Natural killer cell (primary cell): ENCODE data around the gene PAX2. TPM values are rescaled to one million over a fixed set of nuclear protein-coding genes. Genes with fewer than 3 reads are reported as not detected.

Experiments
- ATAC-seq, 3 donors: fragments of 150-1000 bp in 2 of 3; fragments of 200-7000 bp in 1 of 3; cut with Tn5 transposase; 1 replicate in 1 of 3; 2 replicates in 2 of 3; pipeline ENCODE4 v1.10.0; 2021; ENCODE audit warnings: mild to moderate bottlenecking in 2 of 3, moderate library complexity in 2 of 3
- DNase-seq, 2 donors: peaks; one replicate each; pipeline versions ENCODE4 v3.0.0 to v3.0.0-alpha.2; 2013 to 2021; ENCODE audit warnings: mixed read lengths in 1 of 2
- H3K27ac ChIP-seq: one replicate; pipeline ENCODE4 v1.5.1; 2013; ENCODE audit warnings: mild to moderate bottlenecking, low read length
- H3K27me3 ChIP-seq: one replicate; pipeline ENCODE4 v1.6.1; 2013; ENCODE audit warnings: low read length; ENCODE audit not compliant: control insufficient read depth, insufficient read depth
- H3K36me3 ChIP-seq: one replicate; pipeline ENCODE4 v1.6.1; 2013; ENCODE audit warnings: low read length; ENCODE audit not compliant: control insufficient read depth, insufficient read depth
- H3K4me1 ChIP-seq: one replicate; pipeline ENCODE4 v1.6.1; 2013; ENCODE audit warnings: low read length; ENCODE audit not compliant: control insufficient read depth, insufficient read depth
- H3K4me3 ChIP-seq: one replicate; pipeline ENCODE4 v1.5.1; 2013; ENCODE audit warnings: low read length
- H3K9me3 ChIP-seq: one replicate; pipeline ENCODE4 v1.6.1; 2013; ENCODE audit warnings: low read length; ENCODE audit not compliant: control insufficient read depth, insufficient read depth
- H3K27ac Mint-ChIP-seq, 2 donors: one replicate each; pipeline ENCODE4 v1.8.0; 2022; ENCODE audit warnings: mild to moderate bottlenecking in 2 of 2, mixed read lengths in 2 of 2, moderate library complexity in 1 of 2
- H3K27me3 Mint-ChIP-seq, 2 donors: one replicate each; pipeline ENCODE4 v1.8.0; 2022; ENCODE audit warnings: low read depth in 2 of 2, mixed read lengths in 2 of 2
- H3K36me3 Mint-ChIP-seq: one replicate; pipeline ENCODE4 v1.8.0; 2022; ENCODE audit warnings: mixed read lengths
- H3K4me1 Mint-ChIP-seq, 2 donors: one replicate each; pipeline ENCODE4 v1.8.0; 2022; ENCODE audit warnings: mixed read lengths in 2 of 2
- H3K4me3 Mint-ChIP-seq: one replicate; pipeline ENCODE4 v1.8.0; 2022; ENCODE audit warnings: mild to moderate bottlenecking, moderate library complexity, mixed read lengths
- H3K9me3 Mint-ChIP-seq, 2 donors: one replicate each; pipeline ENCODE4 v1.8.0; 2022; ENCODE audit warnings: mixed read lengths in 2 of 2
- WGBS: methylation state at CpG from one replicate; pipeline ENCODE4 v1.1.7; 2013; ENCODE audit warnings: missing lambda C conversion rate; ENCODE audit not compliant: insufficient coverage; 5-methylcytosine and 5-hydroxymethylcytosine counted together
- intact Hi-C: fragments of 100-400 bp; cut with micrococcal nuclease; formaldehyde crosslinking; loops from one replicate; pipeline ENCODE4 v1.14.2; 2022
- total RNA-seq, 4 donors: library from RNA; stranded (reverse); fragments of 120-200 nt in 1 of 4; gene quantifications; one replicate each; pipeline versions ENCODE4 v1.2.3 to v1.2.4, GENCODE V29; 2013 to 2022
- TF ChIP-seq, protein P1 (sequence below): fragments of 200-600 bp; IDR thresholded peaks from one replicate; pipeline ENCODE4 v1.8.0; 2022; ENCODE audit warnings: antibody characterized with exemption

The PAX2 gene
- total RNA-seq, 3 donors from 2014 or later (not counting 1 experiment from before 2014, with no cell fraction given), result not detected

DNA sequence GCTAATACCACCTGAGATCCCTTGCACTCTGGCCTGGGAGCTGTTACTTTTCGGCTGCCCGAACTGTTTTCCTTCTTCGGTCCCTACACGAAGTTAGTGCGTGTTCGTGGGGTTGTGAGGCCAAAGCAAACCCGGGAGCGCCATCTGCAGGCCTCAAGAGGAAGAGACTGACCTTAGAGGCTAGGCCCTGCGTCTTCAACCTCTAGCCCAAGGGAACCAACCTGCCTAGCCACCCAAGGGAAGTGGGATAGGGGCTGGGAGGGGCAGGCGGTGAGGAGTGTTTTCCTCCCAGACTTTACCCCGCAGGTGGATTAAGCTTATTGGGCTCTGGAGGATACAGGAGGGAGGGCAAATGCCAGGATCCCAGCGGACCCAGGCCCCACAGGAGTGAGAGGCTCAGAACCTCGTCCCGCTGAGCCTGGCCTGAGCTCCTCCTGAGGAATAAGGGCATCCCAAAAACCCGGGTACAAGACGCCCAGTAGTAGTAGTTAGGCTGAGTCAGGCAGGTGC is 1.7 kb upstream of the PAX2 start:
- WGBS, result 2% methylated on average over 16 of the region's 16 CpGs
- intact Hi-C loops, result loop anchor here (1.0 kb wide), 2 partner anchors 72 to 181 kb away; no protein-coding TSS in a partner anchor
- DNase-seq, result peak in 1 of 2 donors; percentile 83
- H3K27me3 Mint-ChIP-seq, result peaks cover 56 to 62% of the 10 kb centered on the region in 2 donors
- TF ChIP-seq, protein P1, sequence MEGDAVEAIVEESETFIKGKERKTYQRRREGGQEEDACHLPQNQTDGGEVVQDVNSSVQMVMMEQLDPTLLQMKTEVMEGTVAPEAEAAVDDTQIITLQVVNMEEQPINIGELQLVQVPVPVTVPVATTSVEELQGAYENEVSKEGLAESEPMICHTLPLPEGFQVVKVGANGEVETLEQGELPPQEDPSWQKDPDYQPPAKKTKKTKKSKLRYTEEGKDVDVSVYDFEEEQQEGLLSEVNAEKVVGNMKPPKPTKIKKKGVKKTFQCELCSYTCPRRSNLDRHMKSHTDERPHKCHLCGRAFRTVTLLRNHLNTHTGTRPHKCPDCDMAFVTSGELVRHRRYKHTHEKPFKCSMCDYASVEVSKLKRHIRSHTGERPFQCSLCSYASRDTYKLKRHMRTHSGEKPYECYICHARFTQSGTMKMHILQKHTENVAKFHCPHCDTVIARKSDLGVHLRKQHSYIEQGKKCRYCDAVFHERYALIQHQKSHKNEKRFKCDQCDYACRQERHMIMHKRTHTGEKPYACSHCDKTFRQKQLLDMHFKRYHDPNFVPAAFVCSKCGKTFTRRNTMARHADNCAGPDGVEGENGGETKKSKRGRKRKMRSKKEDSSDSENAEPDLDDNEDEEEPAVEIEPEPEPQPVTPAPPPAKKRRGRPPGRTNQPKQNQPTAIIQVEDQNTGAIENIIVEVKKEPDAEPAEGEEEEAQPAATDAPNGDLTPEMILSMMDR, result no peak
- Histone ChIP-seq H3K9me3 (no peaks in the 10 kb centered on the region), H3K36me3 (no peaks in the 10 kb centered on the region), H3K27ac (no peak overlapping the region), H3K27me3 (peaks cover 64% of the 10 kb centered on the region), H3K4me1 (peaks cover 10% of the 10 kb centered on the region), H3K4me3 (no peak overlapping the region)
- no peak overlapping the region for H3K4me3 Mint-ChIP-seq
- no peak overlapping the region for H3K27ac Mint-ChIP-seq
- peaks cover 7% of the 10 kb centered on the region for H3K36me3 Mint-ChIP-seq
- H3K4me1 Mint-ChIP-seq, result peaks cover 12 to 25% of the 10 kb centered on the region in 2 donors
- no peaks in the 10 kb centered on the region for H3K9me3 Mint-ChIP-seq
- peak; percentile 46 to 78 (median 55) for ATAC-seq

DNA sequence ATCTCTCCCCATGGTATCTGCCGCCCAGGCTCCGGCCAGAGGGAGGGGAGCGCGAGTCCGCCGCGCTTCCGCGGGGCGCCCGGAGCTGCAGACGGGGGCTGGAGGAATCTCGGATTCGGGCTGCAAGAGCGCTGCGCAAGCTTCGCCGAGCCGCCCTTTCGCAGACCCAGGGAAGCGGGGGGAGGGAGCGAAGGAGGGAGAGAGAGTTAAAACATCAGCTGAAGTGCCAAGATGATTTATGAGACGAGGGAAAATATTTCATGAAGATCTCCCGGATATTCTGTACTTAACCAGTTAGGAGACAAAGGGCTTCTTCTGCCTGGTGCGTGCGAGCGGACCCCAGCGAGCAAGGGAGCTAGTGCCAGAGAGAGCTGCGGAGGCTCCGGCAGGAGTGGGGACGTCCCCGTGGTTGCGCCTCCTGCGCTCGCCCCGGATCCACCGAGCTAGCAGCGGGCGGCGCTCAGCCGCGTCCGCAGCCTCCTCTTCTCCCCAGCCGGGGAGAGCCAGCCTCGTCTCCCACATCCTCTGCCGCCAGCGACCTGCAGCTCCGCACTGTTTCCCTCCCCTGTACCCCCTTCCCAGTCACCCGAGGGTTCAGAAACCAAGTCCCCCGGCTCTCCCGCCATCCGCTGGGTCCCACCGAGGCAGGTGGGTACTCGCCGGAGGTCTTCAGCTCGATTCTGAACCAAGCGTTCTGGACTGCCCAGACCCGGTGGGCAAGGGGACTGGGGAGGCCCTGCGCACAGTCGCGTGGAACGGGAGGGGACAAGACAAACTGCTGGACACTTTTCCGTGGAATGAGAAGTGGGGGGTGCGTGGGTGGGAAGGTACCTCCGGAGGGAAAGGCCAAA is 1.0 kb upstream of the PAX2 start:
- H3K4me1 ChIP-seq, result peaks cover 11% of the 10 kb centered on the region
- Mint-ChIP-seq H3K27me3 (peaks cover 63 to 67% of the 10 kb centered on the region in 2 donors), H3K4me1 (peaks cover 12 to 25% of the 10 kb centered on the region in 2 donors), H3K36me3 (peaks cover 7% of the 10 kb centered on the region), H3K4me3 (no peak overlapping the region), H3K9me3 (no peaks in the 10 kb centered on the region), H3K27ac (no peak overlapping the region)
- 2% methylated on average over 65 of the region's 65 CpGs for whole genome bisulfite sequencing
- DNase-seq (peak in 1 of 2 donors; percentile 18), ATAC-seq (no peak)
- intact Hi-C loops, result no loop called here
- H3K27ac ChIP-seq, result no peak overlapping the region
- peaks cover 64% of the 10 kb centered on the region for H3K27me3 ChIP-seq
- no peaks in the 10 kb centered on the region for H3K36me3 ChIP-seq
- TF ChIP-seq, protein P1, result no peak
- H3K4me3 ChIP-seq, result no peak overlapping the region
- H3K9me3 ChIP-seq, result no peaks in the 10 kb centered on the region

DNA sequence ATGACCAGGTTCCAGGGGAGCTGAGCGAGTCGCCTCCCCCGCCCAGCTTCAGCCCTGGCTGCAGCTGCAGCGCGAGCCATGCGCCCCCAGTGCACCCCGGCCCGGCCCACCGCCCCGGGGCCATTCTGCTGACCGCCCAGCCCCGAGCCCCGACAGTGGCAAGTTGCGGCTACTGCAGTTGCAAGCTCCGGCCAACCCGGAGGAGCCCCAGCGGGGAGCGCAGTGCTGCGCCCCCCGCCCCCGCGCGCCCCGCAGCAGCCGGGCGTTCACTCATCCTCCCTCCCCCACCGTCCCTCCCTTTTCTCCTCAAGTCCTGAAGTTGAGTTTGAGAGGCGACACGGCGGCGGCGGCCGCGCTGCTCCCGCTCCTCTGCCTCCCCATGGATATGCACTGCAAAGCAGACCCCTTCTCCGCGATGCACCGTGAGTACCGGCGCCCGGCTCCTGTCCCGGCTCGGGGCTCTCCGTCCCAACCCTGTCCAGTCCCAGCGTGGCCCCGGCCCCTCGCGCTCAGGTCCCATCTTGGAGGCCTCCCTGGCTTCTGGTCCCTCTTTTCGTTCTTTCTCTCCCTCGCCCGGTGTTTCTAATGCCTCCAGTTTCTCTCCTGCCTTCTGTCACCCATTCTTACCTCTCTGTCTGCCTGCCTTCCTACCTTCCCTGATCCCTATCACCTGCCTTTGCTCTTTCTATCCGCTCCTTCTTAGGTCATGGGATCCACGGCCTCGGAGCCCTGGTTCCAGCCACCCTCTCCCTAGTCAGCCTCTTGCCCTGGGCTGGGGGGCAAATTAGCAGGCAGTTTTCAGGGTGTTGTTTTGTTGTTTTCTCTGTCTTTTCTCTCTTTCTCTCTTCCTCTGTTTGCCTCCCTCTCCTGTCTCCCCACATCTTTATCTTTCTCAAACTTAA is 751 bp downstream of the PAX2 start:
- peak overlapping the region; percentile 37 for H3K4me3 Mint-ChIP-seq
- Histone ChIP-seq H3K4me3 (no peak overlapping the region), H3K27me3 (peaks cover 59% of the 10 kb centered on the region), H3K36me3 (no peaks in the 10 kb centered on the region), H3K4me1 (peaks cover 11% of the 10 kb centered on the region), H3K27ac (no peak overlapping the region), H3K9me3 (no peaks in the 10 kb centered on the region)
- no peak for ATAC-seq
- TF ChIP-seq, protein P1, result no peak
- intact Hi-C loops, result no loop called here
- no peak for DNase-seq
- H3K4me1 Mint-ChIP-seq, result peaks cover 12 to 25% of the 10 kb centered on the region in 2 donors
- 3% methylated on average over 53 of the region's 54 CpGs for WGBS
- H3K27me3 Mint-ChIP-seq, result peaks cover 58 to 63% of the 10 kb centered on the region in 2 donors
- H3K27ac Mint-ChIP-seq, result no peak overlapping the region
- no peaks in the 10 kb centered on the region for H3K9me3 Mint-ChIP-seq
- peaks cover 7% of the 10 kb centered on the region for H3K36me3 Mint-ChIP-seq
